K562 (cell line): ENCODE measurements around the gene MEGF10. TPM values are rescaled to one million over a fixed set of nuclear protein-coding genes. Genes with fewer than 3 reads are reported as not detected.

Experiments
- ATAC-seq: fragments of 200-7000 bp; cut with Tn5 transposase; 3 replicates; pipeline ENCODE4 v1.9.1; 2020; ENCODE audit warnings: moderate library complexity
- BruUV-seq: library from RNA; stranded (reverse); fragments of 400-500 nt; replicated peaks from 2 replicates; lab custom pipeline; 2021; lab: Mats Ljungman, UMichigan
- CTCF ChIA-PET: fragments of 300-600 bp; formaldehyde crosslinking; extraction: SDS; loops from one replicate; lab custom pipeline; 2021; ENCODE audit warnings: low intra/inter-chr PET ratio; lab: Yijun Ruan, JAX
- POLR2A ChIA-PET: fragments of 300-600, 350-650 bp; sonication (Branson Sonifier 250); formaldehyde crosslinking; extraction: SDS; loops from one replicate; lab custom pipeline; 2021; ENCODE audit warnings: antibody characterized with exemption, inconsistent platforms; lab: Yijun Ruan, JAX
- DNase-seq, 4 experiments: peaks; one replicate each; pipeline versions ENCODE4 v3.0.0 to v3.0.0-alpha.2; 2011 to 2018; ENCODE audit warnings: low spot score in 3 of 4, mixed read lengths in 3 of 4; ENCODE audit errors: extremely low read depth in 1 of 4
- FAIRE-seq: peaks from 2 replicates; lab custom pipeline; 2011; peaks lifted over from hg19 to GRCh38; lab: Jason Lieb, UNC
- H2AFZ ChIP-seq: 2 replicates; pipeline ENCODE4 v1.6.0; 2011; ENCODE audit warnings: low read depth, low read length, control low read depth, inconsistent platforms
- H3K27ac ChIP-seq: fragments of 200-600 bp; 3 replicates; pipeline ENCODE4 v1.8.0; 2011; ENCODE audit warnings: low read depth, mild to moderate bottlenecking, control low read depth, inconsistent platforms, low read length, moderate library complexity, mixed read lengths; ENCODE audit errors: extremely low read depth
- H3K27me3 ChIP-seq, 2 experiments: fragments of 300-600 bp in 1 of 2; 2 replicates in 1 of 2; 3 replicates in 1 of 2; pipeline versions ENCODE4 v1.6.0 to v1.8.0; 2011; ENCODE audit warnings: inconsistent platforms in 2 of 2, low read length in 2 of 2, mild to moderate bottlenecking in 1 of 2, mixed read lengths in 1 of 2, moderate library complexity in 1 of 2; ENCODE audit not compliant: control insufficient read depth in 2 of 2, insufficient read depth in 2 of 2
- H3K36me3 ChIP-seq: fragments of 300-600 bp; 3 replicates; pipeline ENCODE4 v1.8.0; 2011; ENCODE audit warnings: mild to moderate bottlenecking, low read length, inconsistent platforms; ENCODE audit not compliant: control insufficient read depth, insufficient read depth
- H3K4me1 ChIP-seq, 2 experiments: fragments of 200-600 bp in 1 of 2; replicated peaks in 1 of 2; 2 replicates in 1 of 2; 3 replicates in 1 of 2; pipeline versions ENCODE4 v1.5.1 to v1.8.0; 2011; ENCODE audit warnings: inconsistent platforms in 2 of 2, low read length in 2 of 2, mild to moderate bottlenecking in 1 of 2, mixed read lengths in 1 of 2, moderate library complexity in 1 of 2; ENCODE audit not compliant: control insufficient read depth in 2 of 2, insufficient read depth in 2 of 2
- H3K4me2 ChIP-seq: 2 replicates; pipeline ENCODE4 v1.6.1; 2011; ENCODE audit warnings: low read length, control low read depth, inconsistent platforms, mixed read lengths; ENCODE audit not compliant: insufficient read depth
- H3K4me3 ChIP-seq: fragments of 200-600 bp; sonication (generic), shearing (Covaris generic); 2 replicates; pipeline ENCODE4 v1.5.1; 2016; ENCODE audit warnings: control low read depth, inconsistent platforms
- H3K79me2 ChIP-seq: fragments of 200-600 bp; 3 replicates; pipeline ENCODE4 v1.8.0; 2011; ENCODE audit warnings: low read length, inconsistent platforms; ENCODE audit not compliant: control insufficient read depth, insufficient read depth
- H3K9ac ChIP-seq, 2 experiments: 2 replicates each; pipeline versions ENCODE4 v1.6.0 to v1.6.1; 2011; ENCODE audit warnings: low read depth in 2 of 2, low read length in 2 of 2, control low read depth in 1 of 2, inconsistent platforms in 1 of 2, mild to moderate bottlenecking in 1 of 2, mixed read lengths in 1 of 2; ENCODE audit not compliant: insufficient read depth in 1 of 2
- H3K9me1 ChIP-seq: one replicate; pipeline ENCODE4 v1.6.0; 2011; ENCODE audit warnings: inconsistent platforms, mild to moderate bottlenecking, low read length, moderate library complexity; ENCODE audit not compliant: control insufficient read depth, insufficient read depth
- H3K9me3 ChIP-seq: replicated peaks from 2 replicates; pipeline ENCODE4 v1.5.1; 2011; ENCODE audit warnings: low read depth, low read length, inconsistent platforms; ENCODE audit not compliant: control insufficient read depth, insufficient read depth
- H4K20me1 ChIP-seq: replicated peaks from 2 replicates; pipeline ENCODE4 v1.6.1; 2011; ENCODE audit warnings: low read length, inconsistent platforms, mixed read lengths; ENCODE audit not compliant: control insufficient read depth, insufficient read depth
- GATA2 ChIP-seq: sonication (generic); formaldehyde crosslinking; IDR thresholded peaks from 2 replicates; pipeline ENCODE4 v1.4.0; 2020; ENCODE audit warnings: mild to moderate bottlenecking, missing genetic modification reagents
- MAFG ChIP-seq: fragments of 450-650 bp; conservative IDR thresholded peaks from 2 replicates; pipeline ENCODE4 v1.6.1; 2016; ENCODE audit warnings: missing genetic modification characterization, missing compliant biosample characterization
- MCM2 ChIP-seq: fragments of 450-650 bp; IDR thresholded peaks from 2 replicates; pipeline ENCODE4 v1.6.1; 2017; ENCODE audit warnings: low read depth, mild to moderate bottlenecking
- POLR3G ChIP-seq: IDR thresholded peaks from 2 replicates; pipeline ENCODE4 v1.6.1; 2011; ENCODE audit not compliant: insufficient read length, insufficient replicate concordance; ENCODE audit errors: extremely low read depth
- RBM25 ChIP-seq: fragments of 200-400 bp; formaldehyde crosslinking; IDR thresholded peaks from 2 replicates; pipeline ENCODE4 v1.6.1; 2018; ENCODE audit warnings: low read length, low read depth, moderate library complexity; ENCODE audit not compliant: severe bottlenecking
- RCOR1 ChIP-seq, 2 experiments: IDR thresholded peaks; 2 replicates each; pipeline ENCODE4 v1.6.1; 2012; ENCODE audit warnings: low read depth in 2 of 2, low read length in 2 of 2, borderline replicate concordance in 1 of 2, improper control_type of control experiment in 1 of 2
- SAFB2 ChIP-seq: fragments of 200-400 bp; formaldehyde crosslinking; IDR thresholded peaks from 2 replicates; pipeline ENCODE4 v1.6.1; 2018; ENCODE audit warnings: borderline replicate concordance, low read length, low read depth, moderate library complexity; ENCODE audit not compliant: severe bottlenecking
- ZNF239 ChIP-seq: fragments of 250-450 bp; sonication (Bioruptor Pico); IDR thresholded peaks from 2 replicates; pipeline ENCODE4 v1.4.0; 2020; ENCODE audit warnings: mild to moderate bottlenecking
- WGBS: fragments of 100-300 bp; shearing (Covaris generic); methylation state at CpG from one replicate; pipeline ENCODE4 v1.1.6; 2016; ENCODE audit warnings: low coverage, mixed read lengths; ENCODE audit not compliant: insufficient coverage; ENCODE audit errors: missing lambda C conversion rate; 5-methylcytosine and 5-hydroxymethylcytosine counted together
- in situ Hi-C: fragments of 300-500 bp; cut with MboI; formaldehyde crosslinking; loops from 4 replicates; pipeline ENCODE4 v1.15.0; 2018; ENCODE audit warnings: inconsistent platforms, mixed read lengths
- intact Hi-C: fragments of 100-400 bp; cut with micrococcal nuclease; formaldehyde crosslinking; loops from 2 replicates; pipeline ENCODE4 v1.14.2; 2022
- polyA plus RNA-seq, 8 experiments: library from polyadenylated mRNA; depleted of rRNA in 4 of 8; stranded (reverse) in 5 of 8; unstranded in 3 of 8; fragments of >200 nt; fragmentation: Nextera tagmentation in 2 of 8; fragmentation: Illumina TruSeq in 1 of 8; extraction: Ambion mirVana in 2 of 8; extraction: Trizol in 1 of 8; gene quantifications; 2 replicates each; pipeline versions ENCODE4 v1.2.1 to v1.2.3, GENCODE V29; 2011 to 2014; ENCODE audit warnings: inconsistent platforms in 1 of 8, missing spikeins in 1 of 8
- total RNA-seq, 7 experiments: library from RNA; depleted of rRNA in 6 of 7; stranded (reverse); fragments of >200 nt in 6 of 7; fragmentation: Illumina TruSeq in 2 of 7; extraction: Trizol in 2 of 7; gene quantifications; 2 replicates each; pipeline versions ENCODE4 v1.2.1 to v1.2.3, GENCODE V29; 2011 to 2021; ENCODE audit warnings: low replicate concordance in 1 of 7
- TF ChIP-seq, protein P1 (sequence below): fragments of 250-450 bp; sonication (Bioruptor Pico); IDR thresholded peaks from 2 replicates; pipeline ENCODE4 v1.5.0; 2020; ENCODE audit warnings: mild to moderate bottlenecking, borderline replicate concordance
- TF ChIP-seq, protein P2 (sequence below): fragments of 450-650 bp; IDR thresholded peaks from 2 replicates; pipeline ENCODE4 v1.6.1; 2016; ENCODE audit warnings: low read depth

Gene MEGF10
- total and polyA plus RNA-seq, 9 of the 15 experiments (the other 6 are each of a cell fraction or from before 2014, with no cell fraction given) = 0.07 TPM; not detected in 8

DNA sequence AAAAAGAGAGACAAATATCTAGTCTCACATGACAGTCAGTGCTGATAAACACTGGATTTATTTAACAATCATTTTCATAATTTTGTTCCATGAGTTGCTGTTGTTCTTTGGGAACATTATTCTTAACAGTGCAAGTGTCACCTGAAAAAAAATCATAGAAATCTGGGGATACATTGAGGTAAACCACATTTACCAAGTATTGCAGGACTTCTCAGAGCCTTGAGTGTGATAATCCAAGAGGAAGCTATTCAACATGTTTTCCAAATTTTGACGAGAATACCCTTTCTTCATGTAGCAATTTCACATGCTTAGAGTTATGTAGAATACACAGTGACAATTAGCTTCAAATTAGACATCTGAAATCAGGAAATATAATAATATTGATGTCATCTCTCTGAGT, 108.5 kb downstream of the MEGF10 start:
- TF ChIP-seq RBM25 (peak; percentile 66), SAFB2 (no peak), RCOR1 (IDR thresholded peaks at IDR 0.05; ENCODE audit: borderline replicate concordance in 1 of 2, low read depth in 2 of 2, low read length in 2 of 2) (no peak), ZNF239 (CRISPR knock-in tag) (peak; percentile 91), GATA2 (no peak), POLR3G (no peak), MCM2 (no peak), MAFG (tag) (no peak)
- TF ChIP-seq, protein P1, sequence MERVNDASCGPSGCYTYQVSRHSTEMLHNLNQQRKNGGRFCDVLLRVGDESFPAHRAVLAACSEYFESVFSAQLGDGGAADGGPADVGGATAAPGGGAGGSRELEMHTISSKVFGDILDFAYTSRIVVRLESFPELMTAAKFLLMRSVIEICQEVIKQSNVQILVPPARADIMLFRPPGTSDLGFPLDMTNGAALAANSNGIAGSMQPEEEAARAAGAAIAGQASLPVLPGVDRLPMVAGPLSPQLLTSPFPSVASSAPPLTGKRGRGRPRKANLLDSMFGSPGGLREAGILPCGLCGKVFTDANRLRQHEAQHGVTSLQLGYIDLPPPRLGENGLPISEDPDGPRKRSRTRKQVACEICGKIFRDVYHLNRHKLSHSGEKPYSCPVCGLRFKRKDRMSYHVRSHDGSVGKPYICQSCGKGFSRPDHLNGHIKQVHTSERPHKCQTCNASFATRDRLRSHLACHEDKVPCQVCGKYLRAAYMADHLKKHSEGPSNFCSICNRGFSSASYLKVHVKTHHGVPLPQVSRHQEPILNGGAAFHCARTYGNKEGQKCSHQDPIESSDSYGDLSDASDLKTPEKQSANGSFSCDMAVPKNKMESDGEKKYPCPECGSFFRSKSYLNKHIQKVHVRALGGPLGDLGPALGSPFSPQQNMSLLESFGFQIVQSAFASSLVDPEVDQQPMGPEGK = no peak
- TF ChIP-seq, protein P2, sequence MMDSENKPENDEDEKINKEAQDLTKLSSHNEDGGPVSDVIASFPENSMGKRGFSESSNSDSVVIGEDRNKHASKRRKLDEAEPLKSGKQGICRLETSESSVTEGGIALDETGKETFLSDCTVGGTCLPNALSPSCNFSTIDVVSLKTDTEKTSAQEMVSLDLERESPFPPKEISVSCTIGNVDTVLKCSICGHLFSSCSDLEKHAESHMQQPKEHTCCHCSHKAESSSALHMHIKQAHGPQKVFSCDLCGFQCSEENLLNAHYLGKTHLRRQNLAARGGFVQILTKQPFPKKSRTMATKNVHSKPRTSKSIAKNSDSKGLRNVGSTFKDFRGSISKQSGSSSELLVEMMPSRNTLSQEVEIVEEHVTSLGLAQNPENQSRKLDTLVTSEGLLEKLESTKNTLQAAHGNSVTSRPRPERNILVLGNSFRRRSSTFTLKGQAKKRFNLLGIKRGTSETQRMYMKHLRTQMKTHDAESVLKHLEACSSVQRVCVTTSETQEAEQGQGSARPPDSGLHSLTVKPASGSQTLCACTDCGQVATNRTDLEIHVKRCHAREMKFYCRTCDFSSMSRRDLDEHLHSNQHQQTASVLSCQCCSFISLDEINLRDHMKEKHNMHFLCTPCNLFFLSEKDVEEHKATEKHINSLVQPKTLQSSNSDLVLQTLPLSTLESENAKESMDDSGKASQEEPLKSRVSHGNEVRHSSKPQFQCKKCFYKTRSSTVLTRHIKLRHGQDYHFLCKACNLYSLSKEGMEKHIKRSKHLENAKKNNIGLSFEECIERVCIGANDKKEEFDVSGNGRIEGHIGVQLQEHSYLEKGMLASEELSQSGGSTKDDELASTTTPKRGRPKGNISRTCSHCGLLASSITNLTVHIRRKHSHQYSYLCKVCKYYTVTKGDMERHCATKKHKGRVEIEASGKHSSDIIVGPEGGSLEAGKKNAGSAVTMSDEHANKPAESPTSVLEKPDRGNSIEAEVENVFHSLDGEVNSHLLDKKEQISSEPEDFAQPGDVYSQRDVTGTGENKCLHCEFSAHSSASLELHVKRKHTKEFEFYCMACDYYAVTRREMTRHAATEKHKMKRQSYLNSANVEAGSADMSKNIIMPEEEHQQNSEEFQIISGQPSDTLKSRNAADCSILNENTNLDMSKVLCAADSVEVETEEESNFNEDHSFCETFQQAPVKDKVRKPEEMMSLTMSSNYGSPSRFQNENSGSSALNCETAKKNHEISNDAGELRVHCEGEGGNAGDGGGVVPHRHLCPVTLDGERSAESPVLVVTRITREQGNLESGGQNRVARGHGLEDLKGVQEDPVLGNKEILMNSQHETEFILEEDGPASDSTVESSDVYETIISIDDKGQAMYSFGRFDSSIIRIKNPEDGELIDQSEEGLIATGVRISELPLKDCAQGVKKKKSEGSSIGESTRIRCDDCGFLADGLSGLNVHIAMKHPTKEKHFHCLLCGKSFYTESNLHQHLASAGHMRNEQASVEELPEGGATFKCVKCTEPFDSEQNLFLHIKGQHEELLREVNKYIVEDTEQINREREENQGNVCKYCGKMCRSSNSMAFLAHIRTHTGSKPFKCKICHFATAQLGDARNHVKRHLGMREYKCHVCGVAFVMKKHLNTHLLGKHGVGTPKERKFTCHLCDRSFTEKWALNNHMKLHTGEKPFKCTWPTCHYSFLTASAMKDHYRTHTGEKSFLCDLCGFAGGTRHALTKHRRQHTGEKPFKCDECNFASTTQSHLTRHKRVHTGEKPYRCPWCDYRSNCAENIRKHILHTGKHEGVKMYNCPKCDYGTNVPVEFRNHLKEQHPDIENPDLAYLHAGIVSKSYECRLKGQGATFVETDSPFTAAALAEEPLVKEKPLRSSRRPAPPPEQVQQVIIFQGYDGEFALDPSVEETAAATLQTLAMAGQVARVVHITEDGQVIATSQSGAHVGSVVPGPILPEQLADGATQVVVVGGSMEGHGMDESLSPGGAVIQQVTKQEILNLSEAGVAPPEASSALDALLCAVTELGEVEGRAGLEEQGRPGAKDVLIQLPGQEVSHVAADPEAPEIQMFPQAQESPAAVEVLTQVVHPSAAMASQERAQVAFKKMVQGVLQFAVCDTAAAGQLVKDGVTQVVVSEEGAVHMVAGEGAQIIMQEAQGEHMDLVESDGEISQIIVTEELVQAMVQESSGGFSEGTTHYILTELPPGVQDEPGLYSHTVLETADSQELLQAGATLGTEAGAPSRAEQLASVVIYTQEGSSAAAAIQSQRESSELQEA = no peak
- Histone ChIP-seq H3K4me1 (no peaks in the 10 kb centered on the region), H3K36me3 (no peaks in the 10 kb centered on the region), H3K79me2 (no peaks in the 10 kb centered on the region), H3K4me3 (no peak overlapping the region), H3K4me2 (no peak overlapping the region), H3K9me3 (no peaks in the 10 kb centered on the region), H3K9me1 (no peaks in the 10 kb centered on the region), H4K20me1 (no peaks in the 10 kb centered on the region), H3K27me3 (peaks cover 0 to 7% of the 10 kb centered on the region in 2 experiments; a peak in 2 of 5 replicates), H3K9ac (no peak overlapping the region), H2AFZ (no peak overlapping the region), H3K27ac (no peak overlapping the region)
- POLR2A ChIA-PET = interaction anchor here (0.6 kb wide), 1 partner anchor 190 kb away, joined by 3 read pairs; no protein-coding TSS in a partner anchor
- ATAC-seq (no peak), FAIRE-seq (no peak), DNase-seq (no peak)
- BruUV-seq = no TSS peak
- CTCF ChIA-PET = no interaction called here
- in situ Hi-C loops = no loop called here
- intact Hi-C loops = no loop called here
- 0% methylated on average over 1 of the region's 1 CpG for WGBS
